Measurements from ENCODE around the gene CAMTA1.

GRCh38 chr1:7268983-7269382 is 483.7 kb downstream of the CAMTA1 start:
- TF ChIP-seq CTCF (conservative IDR thresholded peaks at IDR 0.05; ENCODE audit: low read length), result no peak
- no peak for TF ChIP-seq EZH2phosphoT487 (IDR thresholded peaks at IDR 0.05; ENCODE audit: borderline replicate concordance, low read depth, low read length)
